ENCODE data around the gene ZNF587B.
A peak's percentile ranks its signal among the peaks of the same experiment; 100 is the strongest.
"Not testable (repeated sequence)": the region's sequence is repeated elsewhere in the genome, so short reads cannot be mapped to it uniquely, and the experiment has no call there.

Gene ZNF587B

GRCh38 chr19:57872450-57872849, 42.4 kb downstream of the ZNF587B start:
- no peak for DNase-seq

GRCh38 chr19:57873883-57874799, 44.0 kb downstream of the ZNF587B start:
- not testable (repeated sequence) for DNase-seq

- no peak for DNase-seq
Observed at GRCh38 chr19:57886046-57886445, 55.9 kb downstream of the ZNF587B start.

GRCh38 chr19:57887195-57887941, 57.3 kb downstream of the ZNF587B start:
- DNase-seq, result no peak

GRCh38 chr19:57888107-57888559, 58.0 kb downstream of the ZNF587B start:
- no peak for DNase-seq

GRCh38 chr19:57888560-57889231, 58.6 kb downstream of the ZNF587B start, which contains the start of gene ZNF814:
TSS of gene ZNF814 (minus strand) at chr19:57889037. CDS start at chr19:57888802, 235 bp downstream.
- peak; percentile 82 for DNase-seq

GRCh38 chr19:57890706-57891105, 60.6 kb downstream of the ZNF587B start:
- DNase-seq, result not testable (repeated sequence)

Data from stimulated activated CD4-positive, alpha-beta T cell treated with anti-CD3 and anti-CD28 coated beads, Interleukin-4, amount 100 ng/mL, for 1 hour (primary cell).